ENCODE measurements around the gene EIF4G3.

DNA sequence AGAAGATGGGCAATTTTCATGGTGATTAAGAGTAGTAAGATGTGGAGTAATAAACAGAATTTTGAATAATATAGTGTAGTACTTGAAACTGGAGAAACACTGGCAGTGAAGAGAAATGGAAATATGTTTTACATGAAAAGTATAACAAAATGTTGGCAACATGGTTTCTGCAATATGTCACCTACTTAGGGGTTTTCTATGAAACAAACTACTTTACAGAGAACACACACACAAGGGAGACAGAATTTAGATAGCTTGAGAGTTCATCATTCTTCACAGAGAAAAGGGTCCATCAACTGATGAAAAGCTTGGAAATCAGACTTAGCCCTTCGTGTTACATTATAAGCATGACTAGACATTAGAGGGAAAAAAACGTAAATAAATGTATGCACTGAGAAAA, 135.2 kb downstream of the EIF4G3 start:
- TF ChIP-seq CTCF (IDR thresholded peaks at IDR 0.05) (no peak), EP300 (IDR thresholded peaks at IDR 0.05) (no peak), POLR2A (IDR thresholded peaks at IDR 0.05) (no peak), POLR2AphosphoS5 (IDR thresholded peaks at IDR 0.05) (no peak)

All from gastroesophageal sphincter (tissue), 3 donors.